SW 1271 (cell line): Measurements from ENCODE around the gene IL20RB.
"Not testable (repeated sequence)": the region's sequence is repeated elsewhere in the genome, so short reads cannot be mapped to it uniquely, and the experiment has no call there.

Experiments
- DNase-seq, 2 experiments: peaks; one replicate each; lab custom pipeline; 2025; lab: John Stamatoyannopoulos, UW

Gene IL20RB

GRCh38 chr3:136943436-136943835 lies 14.3 kb upstream of the IL20RB start:
- DNase-seq: no peak

GRCh38 chr3:136946978-136947377 lies 10.8 kb upstream of the IL20RB start:
- no peak for DNase-seq

DNA sequence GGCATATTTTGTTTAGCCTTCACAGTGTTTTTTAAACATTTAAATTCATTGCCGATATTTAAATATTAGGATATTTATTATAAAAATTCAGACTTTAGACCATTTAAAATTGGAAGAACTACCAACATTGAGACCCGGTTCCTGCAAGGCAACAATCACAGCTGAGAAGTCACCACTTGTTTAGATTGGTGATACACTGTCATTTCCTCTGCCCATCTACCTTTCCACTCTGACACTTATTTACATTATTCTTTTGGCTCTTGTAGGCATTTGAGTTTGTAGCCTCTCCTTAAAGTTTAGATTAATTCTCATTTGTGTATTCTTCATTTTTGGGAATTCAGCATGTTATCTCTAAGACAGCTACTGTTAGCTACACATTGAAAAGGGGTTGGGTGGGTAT lies 10.3 kb upstream of the IL20RB start:
- no peak for DNase-seq

DNA sequence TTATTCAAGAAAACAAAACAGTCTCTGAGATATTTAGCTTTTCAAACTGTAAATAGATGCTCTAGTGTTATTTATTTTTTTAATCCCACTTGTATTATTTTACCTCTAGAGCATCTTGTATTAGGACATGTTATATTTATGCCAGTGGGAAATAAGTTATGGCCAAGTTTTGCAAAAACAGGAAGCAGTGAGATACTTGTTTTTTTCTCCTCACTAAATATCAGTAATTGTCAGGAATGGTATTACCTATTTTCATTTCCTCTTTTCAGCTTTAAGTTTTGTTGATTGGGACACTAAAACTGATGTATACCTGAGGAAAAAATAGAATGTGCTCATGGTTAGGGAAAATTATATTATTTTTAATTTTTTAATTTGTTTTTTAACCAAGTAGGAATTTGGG lies 8.6 kb upstream of the IL20RB start:
- DNase-seq: no peak

DNA sequence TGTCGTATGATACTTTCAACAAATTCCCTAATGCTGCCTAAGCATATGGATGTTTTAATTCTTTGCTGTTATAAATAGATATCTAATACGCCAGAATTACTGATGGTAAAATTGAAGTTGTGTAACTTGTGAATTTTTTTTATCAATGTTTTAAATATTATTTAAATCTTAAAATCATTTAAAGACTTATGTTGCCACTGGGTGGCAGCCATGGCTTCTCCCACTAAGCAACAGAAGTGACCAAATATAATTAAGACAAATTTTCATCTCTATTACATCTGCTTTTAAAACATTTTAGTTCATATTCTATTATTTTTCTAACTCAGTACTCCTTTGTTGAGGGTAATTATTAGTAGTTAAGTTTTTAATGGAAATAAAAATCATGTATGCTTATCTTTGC lies 8.1 kb upstream of the IL20RB start:
- no peak for DNase-seq

DNA sequence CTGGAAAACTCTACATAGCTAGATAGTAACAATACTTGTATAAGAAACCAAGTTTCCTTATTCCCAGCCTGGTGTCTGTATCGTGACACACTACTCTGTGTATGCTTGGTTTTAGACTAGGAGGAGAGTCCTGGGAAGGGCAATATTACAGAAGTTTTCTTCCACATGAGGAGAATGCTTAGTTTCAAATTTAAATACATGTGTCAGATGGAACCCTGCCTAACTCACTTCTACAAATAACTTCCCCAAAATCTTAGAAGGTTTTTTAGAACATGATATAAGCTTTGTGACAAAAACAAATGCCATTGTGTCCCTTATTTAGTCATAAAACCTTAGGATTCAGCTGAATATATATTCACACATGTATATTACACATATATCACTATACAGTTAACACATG lies 7.2 kb upstream of the IL20RB start:
- no peak for DNase-seq

GRCh38 chr3:136952292-136952691 lies 5.5 kb upstream of the IL20RB start:
- no peak for DNase-seq

DNA sequence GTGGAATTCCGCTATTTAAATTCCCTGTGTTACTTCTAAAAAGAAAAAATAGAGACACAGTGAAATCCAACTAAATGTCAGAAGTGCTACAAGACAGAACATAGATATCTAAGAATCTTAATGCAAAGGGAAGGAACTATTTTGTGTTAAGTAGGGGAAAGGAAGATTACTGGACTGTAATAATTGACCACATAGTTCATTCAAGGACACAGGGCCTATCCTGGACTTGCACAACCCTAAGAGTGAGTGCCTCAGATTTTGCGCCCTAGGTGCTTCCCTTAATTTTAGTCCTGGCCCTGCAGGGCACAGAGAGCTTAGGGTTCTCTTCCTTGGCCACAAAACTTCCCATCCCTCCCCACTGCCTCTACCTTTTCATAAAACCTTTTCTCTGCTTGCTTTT lies 3.5 kb upstream of the IL20RB start:
- DNase-seq: no peak

DNA sequence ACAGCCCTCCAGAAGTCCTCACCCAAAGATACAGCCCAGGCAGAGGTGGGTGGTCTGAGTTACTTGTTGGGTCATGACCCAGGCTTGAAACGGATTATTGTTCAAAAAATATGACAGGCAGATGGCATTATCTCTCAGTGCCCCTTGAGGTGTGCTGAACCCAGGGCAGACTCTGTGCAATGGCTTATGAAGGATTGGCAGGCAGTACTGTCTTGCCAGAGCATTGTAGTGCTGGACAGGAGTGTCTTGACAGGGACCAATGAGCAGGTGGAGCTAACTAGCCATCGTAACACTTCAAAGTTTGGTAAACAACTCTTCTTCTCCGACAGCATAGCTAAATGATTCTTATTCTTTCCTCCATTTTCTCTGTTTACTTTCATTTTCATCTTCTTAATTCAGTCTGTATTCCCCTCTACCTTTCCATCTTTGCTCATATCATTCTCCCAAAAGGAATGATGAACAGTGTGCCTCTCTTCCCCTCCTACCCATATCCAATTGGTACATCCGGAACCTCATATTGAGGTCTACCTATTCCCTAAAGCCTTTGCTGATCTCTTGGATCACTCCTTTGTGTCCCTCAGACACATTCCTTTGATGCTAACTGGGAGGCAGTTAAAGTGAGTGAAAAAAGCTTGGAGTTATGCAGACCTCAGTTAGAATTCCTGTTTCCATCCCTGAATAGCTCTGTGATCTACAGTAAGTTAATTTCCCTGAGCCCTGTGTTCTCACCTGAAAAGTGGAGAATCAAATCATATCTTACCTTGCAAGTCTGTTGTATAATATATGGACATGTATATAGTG lies 2.6 kb upstream of the IL20RB start:
- DNase-seq: no peak

DNA sequence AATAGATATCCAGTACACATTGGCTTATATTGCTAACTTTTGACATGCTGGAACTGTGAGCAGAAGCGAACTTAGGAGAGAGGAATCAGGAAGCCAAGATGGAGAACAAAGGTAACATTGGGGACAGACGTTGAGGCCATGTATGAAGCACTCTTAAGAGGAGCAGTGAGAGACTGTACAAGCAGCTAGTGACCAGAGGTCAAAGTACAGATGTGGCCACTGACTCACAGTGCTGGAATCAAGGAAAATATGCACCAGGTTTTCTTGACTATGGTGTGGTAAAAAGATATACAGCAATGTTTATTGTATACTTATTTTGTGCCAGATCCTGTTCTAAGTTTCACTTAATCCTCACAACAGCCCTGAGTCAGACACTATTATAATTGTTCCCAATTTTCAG lies 2.0 kb upstream of the IL20RB start:
- DNase-seq: no peak

- DNase-seq: no peak
These were observed 812 bp upstream of the IL20RB start for GRCh38 chr3:136956971-136957370.

- DNase-seq: no peak
These were observed 1.2 kb downstream of the IL20RB start for GRCh38 chr3:136958939-136959338.

GRCh38 chr3:136959599-136959998 lies 1.8 kb downstream of the IL20RB start:
- DNase-seq: no peak

DNA sequence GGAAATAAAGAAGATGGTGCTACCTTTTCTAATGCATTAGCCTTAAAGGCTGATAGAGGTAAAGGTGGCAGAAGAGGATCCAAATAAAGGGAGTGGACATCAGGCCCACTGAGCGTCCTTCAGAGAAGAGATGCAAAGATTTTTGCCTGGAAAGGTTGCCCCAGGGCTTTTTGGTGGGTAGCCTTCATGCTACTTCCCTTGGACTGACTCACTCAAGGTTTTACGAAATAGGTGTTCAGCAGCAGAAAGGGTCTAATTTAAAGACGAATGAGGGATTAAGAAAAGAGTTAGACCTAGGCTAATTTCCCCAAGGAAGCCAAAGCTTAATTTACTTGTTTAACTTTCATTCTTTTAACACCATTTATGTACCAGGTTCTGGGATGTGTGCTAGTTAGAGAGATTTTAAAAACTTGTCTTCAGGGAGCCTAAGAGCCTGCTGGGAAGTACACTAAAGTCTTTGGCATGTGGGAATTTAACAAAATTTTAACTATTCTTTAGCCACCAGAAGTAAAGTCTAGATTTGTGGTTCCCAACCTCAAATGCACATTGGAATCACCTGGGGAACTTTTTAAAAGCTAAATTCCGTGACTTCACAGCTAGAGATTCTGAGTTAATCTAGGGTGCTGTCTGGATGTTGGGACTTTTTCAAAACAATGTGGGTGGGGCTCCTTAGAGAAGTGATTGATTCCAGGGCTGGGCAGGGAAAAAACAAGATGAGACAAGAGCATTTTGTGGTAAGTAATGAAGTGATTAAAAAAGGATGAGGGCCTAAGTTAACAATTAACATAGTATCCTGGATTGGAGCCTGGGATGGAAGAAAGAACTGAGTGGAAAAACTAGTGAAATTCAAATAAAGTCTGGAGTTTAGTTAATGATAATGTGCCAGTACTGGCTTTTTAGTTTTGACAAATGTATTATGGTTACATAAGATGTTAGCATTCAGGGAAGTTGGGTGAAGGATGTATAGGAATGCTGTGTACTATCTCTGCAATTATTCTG lies 3.4 kb downstream of the IL20RB start:
- DNase-seq: no peak

DNA sequence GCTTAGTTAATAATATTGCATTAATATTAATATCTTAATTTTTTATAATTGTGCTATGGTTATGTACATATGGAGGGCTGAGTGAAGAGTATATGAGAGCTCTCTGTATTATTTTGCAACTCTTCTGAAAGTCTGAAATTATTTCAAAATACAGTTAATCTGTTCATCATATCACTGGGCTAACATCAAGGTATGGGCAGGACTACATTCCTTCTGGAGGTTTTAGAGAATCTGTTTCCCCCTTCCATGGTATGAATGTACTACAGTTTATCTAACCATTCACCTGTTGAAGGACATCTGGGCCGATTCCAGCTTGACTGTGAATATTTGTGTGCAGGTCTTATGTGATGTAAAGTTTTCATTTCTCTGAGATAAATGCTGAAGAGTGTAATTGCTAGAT lies 5.1 kb downstream of the IL20RB start:
- DNase-seq: no peak

DNA sequence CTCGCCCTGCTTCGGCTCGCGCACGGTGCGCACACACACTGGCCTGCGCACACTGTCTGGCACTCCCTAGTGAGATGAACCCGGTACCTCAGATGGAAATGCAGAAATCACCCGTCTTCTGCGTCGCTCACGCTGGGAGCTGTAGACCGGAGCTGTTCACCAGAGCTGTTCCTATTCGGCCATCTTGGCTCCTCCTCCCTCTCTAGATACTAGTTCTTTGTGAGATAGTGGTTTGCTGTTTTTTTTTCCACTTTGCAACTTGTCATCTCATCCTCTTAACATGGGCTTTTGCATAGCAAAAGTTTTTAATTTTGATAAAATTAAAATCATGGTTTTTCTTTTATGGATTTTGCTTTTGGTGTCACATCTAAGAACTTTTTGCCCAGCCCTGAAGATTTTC lies 11.8 kb downstream of the IL20RB start:
- DNase-seq: not testable (repeated sequence)

GRCh38 chr3:136973352-136973751 lies 15.6 kb downstream of the IL20RB start:
- DNase-seq: no peak

DNA sequence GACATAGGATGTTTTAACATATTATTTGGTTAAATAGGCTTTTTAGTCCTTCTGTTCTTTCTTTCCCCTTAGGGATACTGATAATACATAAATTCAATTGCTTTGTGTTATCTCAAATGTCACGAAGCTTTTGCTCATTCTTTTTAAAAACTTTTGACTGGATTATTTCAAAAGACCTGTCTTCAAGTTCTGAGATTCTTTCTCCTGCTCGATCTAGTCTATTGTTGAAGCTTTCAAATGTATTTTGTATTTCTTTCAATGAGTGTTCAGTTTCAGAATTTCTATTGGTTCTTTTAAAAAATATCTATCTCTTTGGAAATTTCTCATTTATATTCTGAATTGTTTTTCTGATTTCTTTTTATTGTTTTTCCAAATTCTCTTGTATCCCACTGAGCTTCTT lies 16.9 kb downstream of the IL20RB start:
- DNase-seq: no peak

GRCh38 chr3:136979204-136979603 lies 21.4 kb downstream of the IL20RB start:
- DNase-seq: no peak

DNA sequence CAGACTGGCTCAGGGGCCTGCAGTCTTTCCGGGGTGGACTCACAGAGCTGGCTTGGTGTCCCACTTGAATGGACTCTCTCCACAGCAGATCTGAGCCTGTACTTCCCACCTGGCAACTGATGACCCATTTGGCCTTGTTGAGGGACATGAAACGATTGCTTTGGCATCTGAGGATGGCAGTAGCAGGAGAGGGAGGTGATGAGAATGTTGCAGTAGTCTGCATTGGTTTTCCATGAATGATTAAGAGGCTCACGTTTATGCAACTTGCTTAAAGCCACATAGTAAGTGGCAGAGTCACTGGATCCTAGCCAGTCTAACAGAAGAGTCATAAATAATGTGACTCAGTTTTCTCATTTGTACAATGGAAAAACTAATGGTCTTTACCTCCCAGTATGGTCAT lies 21.9 kb downstream of the IL20RB start:
- no peak for DNase-seq

- no peak for DNase-seq
These were observed 24.2 kb downstream of the IL20RB start for GRCh38 chr3:136982033-136982432.

DNA sequence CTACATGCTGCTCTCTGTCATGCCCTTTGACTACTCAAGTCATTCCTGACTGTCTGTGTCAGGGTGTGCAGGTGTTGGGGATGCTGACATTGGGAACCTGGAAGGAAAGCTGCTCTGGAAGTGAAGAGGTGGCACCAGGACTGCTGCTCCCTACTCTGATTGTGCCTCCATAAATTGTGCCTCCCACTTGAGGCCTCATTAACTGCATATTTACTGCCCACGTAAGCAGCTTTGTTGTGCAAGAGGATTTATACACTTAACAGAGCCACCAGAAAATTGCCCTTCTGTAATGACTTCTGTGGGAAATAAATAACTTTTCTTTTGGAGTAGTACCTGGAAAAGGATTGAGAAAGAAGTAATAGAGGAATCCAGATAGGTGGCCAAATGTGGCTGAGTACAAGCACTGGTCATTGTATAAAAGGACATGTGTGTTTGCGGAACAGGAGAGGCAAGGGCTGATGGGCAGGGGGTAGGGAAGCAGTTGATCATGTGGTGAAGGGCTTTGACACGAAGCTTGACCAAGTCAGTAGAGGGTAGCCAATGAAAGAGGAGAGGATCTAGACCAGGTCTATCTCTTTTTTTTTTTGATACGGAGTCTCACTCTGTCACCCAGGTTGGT lies 24.8 kb downstream of the IL20RB start:
- DNase-seq: no peak

DNA sequence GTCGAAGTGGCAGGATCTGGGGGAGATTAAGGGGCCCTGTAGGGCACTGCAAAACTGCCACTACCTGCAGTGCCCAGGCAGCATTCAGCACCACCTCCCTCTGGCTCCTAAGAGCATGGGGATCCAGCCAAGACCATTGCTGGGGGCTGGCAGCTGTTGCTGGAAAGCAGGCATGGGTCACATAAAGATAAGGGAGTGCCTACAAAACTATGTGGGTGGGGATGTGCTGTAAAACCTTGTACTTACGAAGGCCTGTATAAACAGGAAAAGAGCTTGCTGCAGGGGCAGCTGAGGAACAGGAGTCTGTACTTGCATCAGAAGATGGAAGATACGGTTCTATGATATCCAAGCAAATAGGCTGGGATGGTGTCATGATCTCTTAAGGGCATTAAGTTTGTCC lies 27.1 kb downstream of the IL20RB start:
- DNase-seq: no peak
